Activated CD8-positive, alpha-beta memory T cell treated with anti-CD3 and anti-CD28 coated beads, Interleukin-2, amount 10 ng/mL, durations not matched to agents 7 days and 5 days (primary cell): Measurements from ENCODE around the gene CENPF. TPM values are rescaled to one million over a fixed set of nuclear protein-coding genes. Genes with fewer than 3 reads are reported as not detected.
"Not testable (repeated sequence)": the region's sequence is repeated elsewhere in the genome, so short reads cannot be mapped to it uniquely, and the experiment has no call there.

ENCODE experiments used
- ATAC-seq: fragments of 150-1000 bp; cut with Tn5 transposase; one replicate; pipeline ENCODE4 v1.10.0; 2021; ENCODE audit warnings: moderate library complexity
- CTCF ChIA-PET: fragments of 350-600 bp; sonication (Branson Sonifier 250); formaldehyde crosslinking; loops from one replicate; lab custom pipeline; 2021; ENCODE audit warnings: antibody characterized with exemption; lab: Charles Lee
- DNase-seq: peaks from one replicate; pipeline ENCODE4 v3.0.0-alpha.2; 2020
- H3K27ac Mint-ChIP-seq: one replicate; pipeline ENCODE4 v1.8.0; 2021; ENCODE audit warnings: mild to moderate bottlenecking, mixed read lengths
- H3K27me3 Mint-ChIP-seq: one replicate; pipeline ENCODE4 v1.8.0; 2021; ENCODE audit warnings: mixed read lengths
- H3K36me3 Mint-ChIP-seq: one replicate; pipeline ENCODE4 v1.8.0; 2021; ENCODE audit warnings: mild to moderate bottlenecking, mixed read lengths
- H3K4me1 Mint-ChIP-seq: one replicate; pipeline ENCODE4 v1.8.0; 2021; ENCODE audit warnings: mixed read lengths
- H3K4me3 Mint-ChIP-seq: one replicate; pipeline ENCODE4 v1.8.0; 2021; ENCODE audit warnings: mild to moderate bottlenecking, moderate library complexity, mixed read lengths
- H3K9me3 Mint-ChIP-seq: one replicate; pipeline ENCODE4 v1.8.0; 2022; ENCODE audit warnings: low read depth, mixed read lengths
- total RNA-seq, 2 experiments: library from RNA; stranded (reverse); gene quantifications; one replicate each; pipeline ENCODE4 v1.2.3, GENCODE V29; 2021

The CENPF gene
- total RNA-seq, 2 experiments from 2014 or later: 150 to 158 TPM

GRCh38 chr1:214573386-214574318, 29.3 kb upstream of the CENPF start:
- Mint-ChIP-seq H3K4me3 (no peak overlapping the region), H3K36me3 (peaks cover 2% of the 10 kb centered on the region), H3K4me1 (no peaks in the 10 kb centered on the region), H3K27me3 (peaks cover 11% of the 10 kb centered on the region), H3K27ac (no peak overlapping the region), H3K9me3 (peaks cover 10% of the 10 kb centered on the region)
- DNase-seq (no peak), ATAC-seq (no peak)
- CTCF ChIA-PET: interaction anchor here (0.5 to 0.6 kb wide), 2 partner anchors 242 to 995 kb away, joined by 3 read pairs; no protein-coding TSS in a partner anchor

GRCh38 chr1:214574598-214575411, 28.2 kb upstream of the CENPF start:
- Mint-ChIP-seq H3K4me1 (no peaks in the 10 kb centered on the region), H3K9me3 (peaks cover 10% of the 10 kb centered on the region), H3K27me3 (peaks cover 6% of the 10 kb centered on the region), H3K36me3 (peaks cover 2% of the 10 kb centered on the region), H3K4me3 (no peak overlapping the region), H3K27ac (no peak overlapping the region)
- no peak for DNase-seq
- ATAC-seq: no peak
- CTCF ChIA-PET: interaction anchor here (1.0 kb wide), 1 partner anchor 10 kb away, joined by 4 read pairs; no protein-coding TSS in a partner anchor

GRCh38 chr1:214576120-214576519, 26.9 kb upstream of the CENPF start:
- not testable (repeated sequence) for ATAC-seq
- CTCF ChIA-PET: interaction anchor here (1.0 kb wide), 1 partner anchor 9 kb away, joined by 4 read pairs; no protein-coding TSS in a partner anchor
- peaks cover 10% of the 10 kb centered on the region for H3K9me3 Mint-ChIP-seq

GRCh38 chr1:214579183-214579582, 23.8 kb upstream of the CENPF start:
- CTCF ChIA-PET: no interaction called here
- Mint-ChIP-seq H3K27me3 (peaks cover 9% of the 10 kb centered on the region), H3K27ac (no peak overlapping the region), H3K4me3 (no peak overlapping the region), H3K9me3 (peaks cover 10% of the 10 kb centered on the region), H3K36me3 (peaks cover 2% of the 10 kb centered on the region), H3K4me1 (no peaks in the 10 kb centered on the region)
- ATAC-seq (no peak), DNase-seq (no peak)

More at GRCh38 chr1:214576120-214576519, 26.9 kb upstream of the CENPF start:
- not testable (repeated sequence) for DNase-seq, H3K36me3 Mint-ChIP-seq, H3K4me1 Mint-ChIP-seq, H3K27ac Mint-ChIP-seq, H3K27me3 Mint-ChIP-seq, H3K4me3 Mint-ChIP-seq

- peaks cover under 1% of the 10 kb centered on the region for H3K9me3 Mint-ChIP-seq
- peaks cover 9% of the 10 kb centered on the region for H3K27me3 Mint-ChIP-seq
- H3K4me1 Mint-ChIP-seq: no peaks in the 10 kb centered on the region
- CTCF ChIA-PET: interaction anchor here (0.9 to 8.9 kb wide), 3 partner anchors 46 to 320 kb away, joined by 3 to 128 read pairs (median 6); no protein-coding TSS in a partner anchor
- no peaks in the 10 kb centered on the region for H3K36me3 Mint-ChIP-seq
- DNase-seq: no peak
- no peak for ATAC-seq
- H3K4me3 Mint-ChIP-seq: no peak overlapping the region
- no peak overlapping the region for H3K27ac Mint-ChIP-seq
Observed at GRCh38 chr1:214581785-214582184, 21.2 kb upstream of the CENPF start.

GRCh38 chr1:214582289-214582891, 20.6 kb upstream of the CENPF start:
- no peaks in the 10 kb centered on the region for H3K36me3 Mint-ChIP-seq
- H3K4me1 Mint-ChIP-seq: no peaks in the 10 kb centered on the region
- no peak for DNase-seq
- peaks cover 9% of the 10 kb centered on the region for H3K27me3 Mint-ChIP-seq
- CTCF ChIA-PET: interaction anchor here (1.4 to 8.9 kb wide), 2 partner anchors 251 to 321 kb away, joined by 6 to 128 read pairs; no protein-coding TSS in a partner anchor
- ATAC-seq: no peak
- no peaks in the 10 kb centered on the region for H3K9me3 Mint-ChIP-seq
- no peak overlapping the region for H3K4me3 Mint-ChIP-seq
- H3K27ac Mint-ChIP-seq: no peak overlapping the region

GRCh38 chr1:214583113-214583512, 19.9 kb upstream of the CENPF start:
- DNase-seq (no peak), ATAC-seq (no peak)
- Mint-ChIP-seq H3K27ac (no peak overlapping the region), H3K9me3 (no peaks in the 10 kb centered on the region), H3K4me1 (no peaks in the 10 kb centered on the region), H3K4me3 (no peak overlapping the region), H3K36me3 (no peaks in the 10 kb centered on the region), H3K27me3 (peaks cover 9% of the 10 kb centered on the region)
- CTCF ChIA-PET: interaction anchor here (1.1 to 8.9 kb wide), 2 partner anchors 20 to 252 kb away, joined by 4 to 128 read pairs; partner anchors contain the start of gene CENPF

- Mint-ChIP-seq H3K27ac (no peak overlapping the region), H3K4me1 (no peaks in the 10 kb centered on the region)
Observed at GRCh38 chr1:214583824-214584554, 19.0 kb upstream of the CENPF start.

GRCh38 chr1:214584805-214585766, 17.9 kb upstream of the CENPF start:
- ATAC-seq (peak; percentile 60), DNase-seq (no peak)
- H3K27me3 Mint-ChIP-seq: peaks cover 9% of the 10 kb centered on the region
- H3K9me3 Mint-ChIP-seq: no peaks in the 10 kb centered on the region
- no peak overlapping the region for H3K4me3 Mint-ChIP-seq
- H3K4me1 Mint-ChIP-seq: no peaks in the 10 kb centered on the region
- CTCF ChIA-PET: interaction anchor here (0.9 to 8.9 kb wide), 13 partner anchors 9 to 323 kb away, joined by 3 to 128 read pairs (median 4); no protein-coding TSS in a partner anchor
- no peaks in the 10 kb centered on the region for H3K36me3 Mint-ChIP-seq
- H3K27ac Mint-ChIP-seq: no peak overlapping the region

More at GRCh38 chr1:214583824-214584554, 19.0 kb upstream of the CENPF start:
- peaks cover 9% of the 10 kb centered on the region for H3K27me3 Mint-ChIP-seq
- no peak overlapping the region for H3K4me3 Mint-ChIP-seq
- ATAC-seq (no peak), DNase-seq (no peak)
- no peaks in the 10 kb centered on the region for H3K9me3 Mint-ChIP-seq
- CTCF ChIA-PET: interaction anchor here (1.0 to 8.9 kb wide), 10 partner anchors 10 to 322 kb away, joined by 3 to 128 read pairs (median 4); partner anchors contain the start of gene CENPF
- H3K36me3 Mint-ChIP-seq: no peaks in the 10 kb centered on the region

GRCh38 chr1:214586621-214587020, 16.4 kb upstream of the CENPF start:
- DNase-seq (no peak), ATAC-seq (no peak)
- CTCF ChIA-PET: interaction anchor here (1.0 to 8.9 kb wide), 2 partner anchors 17 to 256 kb away, joined by 3 to 128 read pairs; no protein-coding TSS in a partner anchor
- Mint-ChIP-seq H3K4me1 (no peaks in the 10 kb centered on the region), H3K4me3 (no peak overlapping the region), H3K9me3 (no peaks in the 10 kb centered on the region), H3K36me3 (no peaks in the 10 kb centered on the region), H3K27ac (no peak overlapping the region), H3K27me3 (peaks cover 13% of the 10 kb centered on the region)

- DNase-seq (no peak), ATAC-seq (no peak)
- Mint-ChIP-seq H3K27ac (no peak overlapping the region), H3K4me3 (no peak overlapping the region), H3K9me3 (no peaks in the 10 kb centered on the region), H3K4me1 (no peaks in the 10 kb centered on the region), H3K36me3 (no peaks in the 10 kb centered on the region), H3K27me3 (peaks cover 17% of the 10 kb centered on the region)
- CTCF ChIA-PET: interaction anchor here (8.9 kb wide), 1 partner anchor 256 kb away, joined by 128 read pairs; no protein-coding TSS in a partner anchor
Observed at GRCh38 chr1:214587165-214587564, 15.8 kb upstream of the CENPF start.
